Spinal cord (tissue), 10 donors: ENCODE measurements around the gene APLP2. TPM values are rescaled to one million over a fixed set of nuclear protein-coding genes. Genes with fewer than 3 reads are reported as not detected.
"Not testable (repeated sequence)": the region's sequence is repeated elsewhere in the genome, so short reads cannot be mapped to it uniquely, and the experiment has no call there.

Source experiments
- DNase-seq, 6 donors: peaks; one replicate each; pipeline versions ENCODE4 v3.0.0 to v3.0.0-alpha.2; 2013 to 2015; ENCODE audit warnings: low spot score in 6 of 6, low read depth in 4 of 6
- H3K27ac ChIP-seq: one replicate; pipeline ENCODE4 v1.5.1; 2013; ENCODE audit warnings: low read depth, low read length, control low read depth
- H3K27me3 ChIP-seq: one replicate; pipeline ENCODE4 v1.6.1; 2013; ENCODE audit warnings: low read length; ENCODE audit not compliant: control insufficient read depth, insufficient read depth
- H3K36me3 ChIP-seq: one replicate; pipeline ENCODE4 v1.6.1; 2013; ENCODE audit warnings: low read length; ENCODE audit not compliant: control insufficient read depth, insufficient read depth
- H3K4me1 ChIP-seq: one replicate; pipeline ENCODE4 v1.6.1; 2013; ENCODE audit warnings: low read length; ENCODE audit not compliant: control insufficient read depth, insufficient read depth
- H3K4me3 ChIP-seq: one replicate; pipeline ENCODE4 v1.5.1; 2013; ENCODE audit warnings: low read depth, low read length, control low read depth
- H3K9me3 ChIP-seq: one replicate; pipeline ENCODE4 v1.6.1; 2013; ENCODE audit warnings: low read length; ENCODE audit not compliant: control insufficient read depth, insufficient read depth
- WGBS: methylation state at CpG from one replicate; pipeline ENCODE4 v1.1.5; 2013; ENCODE audit warnings: missing lambda C conversion rate; ENCODE audit not compliant: insufficient coverage; 5-methylcytosine and 5-hydroxymethylcytosine counted together
- polyA plus RNA-seq, 2 donors: library from polyadenylated mRNA; unstranded; fragments of 120-200 nt; gene quantifications; one replicate each; pipeline ENCODE4 v1.2.1, GENCODE V29; 2013; ENCODE audit not compliant: insufficient read length in 2 of 2
- small RNA-seq: library from RNA; depleted of rRNA; stranded (forward); fragments of <200 nt; gene quantifications from one replicate; pipeline ENCODE3, GENCODE V24; 2014; ENCODE audit warnings: low replicate concordance
- total RNA-seq, 2 donors: library from RNA; depleted of rRNA in 1 of 2; stranded (reverse); fragments of 120-200 nt in 1 of 2; fragments of >200 nt in 1 of 2; gene quantifications; one replicate each; pipeline versions ENCODE4 v1.2.3 to v1.2.4, GENCODE V29; 2013 to 2014
- donor health status: healthy.

The APLP2 gene
- total and polyA plus RNA-seq, 4 donors: 440 to 479 (median 463) TPM

GRCh38 chr11:130188585-130189347 lies 119.1 kb downstream of the APLP2 start:
- Histone ChIP-seq H3K36me3 (no peaks in the 10 kb centered on the region), H3K4me1 (peaks cover 3% of the 10 kb centered on the region), H3K27me3 (no peaks in the 10 kb centered on the region), H3K4me3 (no peak overlapping the region), H3K9me3 (no peaks in the 10 kb centered on the region), H3K27ac (no peak overlapping the region)
- no peak for DNase-seq
- 88% methylated on average over 18 of the region's 19 CpGs for WGBS

DNA sequence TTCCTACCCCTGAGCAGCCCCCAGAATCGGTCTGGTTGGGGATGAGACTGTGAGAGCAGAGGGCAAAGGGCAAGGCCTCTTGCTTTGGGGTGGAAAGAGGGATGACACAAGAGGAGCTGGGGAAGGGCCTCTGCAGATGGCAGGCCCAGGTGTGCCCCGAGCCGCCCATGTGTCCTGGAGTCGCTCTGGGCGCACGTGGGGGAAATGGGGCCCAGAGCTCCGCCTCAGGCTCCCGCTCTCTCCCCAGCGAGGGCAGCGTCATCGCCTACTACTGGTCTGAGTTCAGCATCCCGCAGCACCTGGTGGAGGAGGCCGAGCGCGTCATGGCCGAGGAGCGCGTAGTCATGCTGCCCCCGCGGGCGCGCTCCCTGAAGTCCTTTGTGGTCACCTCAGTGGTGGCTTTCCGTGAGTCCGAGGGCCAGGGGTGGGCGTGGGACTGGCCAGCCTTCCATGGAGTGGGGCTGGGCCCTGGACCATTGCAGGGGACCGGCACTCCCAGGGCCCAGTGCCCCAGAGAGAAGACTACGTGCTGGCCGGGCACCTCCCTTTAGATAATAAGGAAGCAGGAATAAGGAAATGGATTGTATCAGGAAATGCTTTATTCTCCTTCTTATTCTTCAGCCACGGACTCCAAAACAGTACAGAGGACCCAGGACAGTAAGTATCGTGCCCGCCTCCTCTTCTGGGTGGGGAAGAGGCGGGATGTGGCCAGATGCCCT lies 120.0 kb downstream of the APLP2 start:
- Histone ChIP-seq H3K36me3 (no peaks in the 10 kb centered on the region), H3K4me3 (no peak overlapping the region), H3K27ac (no peak overlapping the region), H3K9me3 (no peaks in the 10 kb centered on the region), H3K27me3 (no peaks in the 10 kb centered on the region), H3K4me1 (peaks cover 3% of the 10 kb centered on the region)
- 92% methylated on average over 29 of the region's 32 CpGs for WGBS
- no peak for DNase-seq

DNA sequence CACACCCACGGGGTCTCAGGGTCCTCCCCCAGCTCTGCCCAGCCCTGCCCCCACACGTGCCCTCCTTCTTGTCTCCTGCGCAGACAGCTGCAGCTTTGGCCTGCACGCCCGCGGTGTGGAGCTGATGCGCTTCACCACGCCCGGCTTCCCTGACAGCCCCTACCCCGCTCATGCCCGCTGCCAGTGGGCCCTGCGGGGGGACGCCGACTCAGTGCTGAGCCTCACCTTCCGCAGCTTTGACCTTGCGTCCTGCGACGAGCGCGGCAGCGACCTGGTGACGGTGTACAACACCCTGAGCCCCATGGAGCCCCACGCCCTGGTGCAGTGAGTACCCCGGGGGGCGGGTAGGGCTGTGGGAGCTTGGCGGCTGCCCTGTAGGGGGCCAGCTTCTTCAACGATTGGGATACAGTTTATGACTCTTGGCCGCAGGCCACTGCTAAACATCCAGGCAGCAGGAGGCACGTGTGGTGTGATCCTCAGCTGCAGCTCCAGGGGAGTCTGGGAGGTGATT lies 120.7 kb downstream of the APLP2 start:
- no peak for DNase-seq
- Histone ChIP-seq H3K4me1 (peaks cover 3% of the 10 kb centered on the region), H3K36me3 (no peaks in the 10 kb centered on the region), H3K27me3 (no peaks in the 10 kb centered on the region), H3K9me3 (no peaks in the 10 kb centered on the region), H3K4me3 (no peak overlapping the region), H3K27ac (no peak overlapping the region)
- WGBS: 82% methylated on average over 28 of the region's 29 CpGs

GRCh38 chr11:130191896-130192295 lies 122.2 kb downstream of the APLP2 start:
- DNase-seq: no peak
- Histone ChIP-seq H3K4me1 (peaks cover 3% of the 10 kb centered on the region), H3K27ac (no peak overlapping the region), H3K27me3 (no peaks in the 10 kb centered on the region), H3K36me3 (no peaks in the 10 kb centered on the region), H3K4me3 (no peak overlapping the region), H3K9me3 (no peaks in the 10 kb centered on the region)
- 93% methylated on average over 9 of the region's 14 CpGs for WGBS

- Histone ChIP-seq H3K4me1 (peaks cover 3% of the 10 kb centered on the region), H3K4me3 (no peak overlapping the region), H3K27me3 (no peaks in the 10 kb centered on the region), H3K36me3 (no peaks in the 10 kb centered on the region), H3K9me3 (no peaks in the 10 kb centered on the region), H3K27ac (no peak overlapping the region)
- no peak for DNase-seq
- WGBS: 81% methylated on average over 2 of the region's 4 CpGs
Measured at GRCh38 chr11:130192845-130193267, 123.2 kb downstream of the APLP2 start.

DNA sequence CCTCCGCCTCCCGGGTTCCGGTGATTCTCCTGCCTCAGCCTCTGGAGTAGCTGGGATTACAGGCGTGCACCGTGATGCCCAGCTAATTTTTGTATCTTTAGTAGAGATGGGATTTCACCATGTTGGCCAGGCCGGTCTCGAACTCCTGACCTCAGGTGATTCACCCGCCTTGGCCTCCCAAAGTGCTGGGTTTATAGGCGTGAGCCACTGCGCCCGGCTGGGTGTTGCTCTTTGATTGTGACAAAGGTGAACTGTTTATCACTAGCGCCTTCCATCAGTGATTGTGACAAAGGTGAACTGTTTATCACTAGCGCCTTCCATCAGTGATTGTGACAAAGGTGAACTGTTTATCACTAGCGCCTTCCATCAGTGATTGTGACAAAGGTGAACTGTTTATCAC lies 123.9 kb downstream of the APLP2 start:
- H3K4me3 ChIP-seq, DNase-seq, H3K27me3 ChIP-seq, H3K4me1 ChIP-seq, H3K27ac ChIP-seq, H3K9me3 ChIP-seq, H3K36me3 ChIP-seq: not testable (repeated sequence)
- WGBS: 90% methylated on average over 5 of the region's 14 CpGs

Small RNA genes lying within 50 kb of the gene (small RNA-seq; reads per million reads assigned to genes)
- gene RF00015 (not detected), gene RPL34P21 (not detected)

Other genes with a start within 250 kb of the APLP2 start
- gene NFRKB, start 174.3 kb upstream of the APLP2 start, total RNA-seq: 10 to 100 TPM; 17.4 to 32.3 TPM
- gene NFRKB, start 174.3 kb upstream of the APLP2 start, polyA plus RNA-seq: 10 to 100 TPM; 21.5 to 33.4 TPM
- gene PRDM10, start 67.1 kb upstream of the APLP2 start, total RNA-seq: 1 to 10 TPM; 6.8 to 6.9 TPM
- 10 to 100 TPM; 10.0 to 10.8 TPM for gene PRDM10, start 67.1 kb upstream of the APLP2 start, polyA plus RNA-seq
- under 1 TPM; 0.89 to 0.99 TPM for gene ST14, start 89.9 kb downstream of the APLP2 start, total RNA-seq
- gene ST14, start 89.9 kb downstream of the APLP2 start, polyA plus RNA-seq: 1 to 10 TPM; 1.6 to 2.8 TPM
- gene ZBTB44, start 245.0 kb downstream of the APLP2 start, total RNA-seq: 10 to 100 TPM; 33.2 to 56.7 TPM
- gene ZBTB44, start 245.0 kb downstream of the APLP2 start, polyA plus RNA-seq: 10 to 100 TPM; 17.8 to 24.9 TPM